ENCODE results near the gene KCNK13.

KCNK13 gene

DNA sequence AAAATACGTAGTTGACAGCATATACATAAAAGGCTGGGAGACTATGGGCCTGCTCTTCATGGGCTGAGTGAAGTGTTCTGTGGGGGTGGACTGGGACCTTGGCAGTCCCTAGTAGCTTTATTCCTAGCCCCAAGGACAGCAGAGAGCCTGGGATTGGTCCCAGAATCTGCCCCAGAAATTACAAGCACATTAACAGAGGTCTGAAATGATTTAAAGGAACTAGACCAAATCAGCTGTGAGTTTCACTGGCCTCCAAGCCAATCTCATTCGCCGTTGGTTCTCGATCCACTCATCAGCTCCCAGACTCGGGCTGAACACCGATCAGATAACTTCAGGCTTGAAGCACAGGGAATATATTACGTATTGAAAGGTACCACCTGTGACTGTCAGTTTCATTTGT, 117.6 kb downstream of the KCNK13 start:
- no peak for TF ChIP-seq TOX (CRISPR knock-in tag; IDR thresholded peaks at IDR 0.05; ENCODE audit: borderline replicate concordance)
- TF ChIP-seq, protein P1, sequence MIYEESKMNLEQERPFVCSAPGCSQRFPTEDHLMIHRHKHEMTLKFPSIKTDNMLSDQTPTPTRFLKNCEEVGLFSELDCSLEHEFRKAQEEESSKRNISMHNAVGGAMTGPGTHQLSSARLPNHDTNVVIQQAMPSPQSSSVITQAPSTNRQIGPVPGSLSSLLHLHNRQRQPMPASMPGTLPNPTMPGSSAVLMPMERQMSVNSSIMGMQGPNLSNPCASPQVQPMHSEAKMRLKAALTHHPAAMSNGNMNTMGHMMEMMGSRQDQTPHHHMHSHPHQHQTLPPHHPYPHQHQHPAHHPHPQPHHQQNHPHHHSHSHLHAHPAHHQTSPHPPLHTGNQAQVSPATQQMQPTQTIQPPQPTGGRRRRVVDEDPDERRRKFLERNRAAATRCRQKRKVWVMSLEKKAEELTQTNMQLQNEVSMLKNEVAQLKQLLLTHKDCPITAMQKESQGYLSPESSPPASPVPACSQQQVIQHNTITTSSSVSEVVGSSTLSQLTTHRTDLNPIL (CRISPR knock-in tag; IDR thresholded peaks at IDR 0.05; ENCODE audit: low read depth), result no peak
- no peak for TF ChIP-seq ZFP3 (CRISPR knock-in tag; IDR thresholded peaks at IDR 0.05)
- TF ChIP-seq, protein P2, sequence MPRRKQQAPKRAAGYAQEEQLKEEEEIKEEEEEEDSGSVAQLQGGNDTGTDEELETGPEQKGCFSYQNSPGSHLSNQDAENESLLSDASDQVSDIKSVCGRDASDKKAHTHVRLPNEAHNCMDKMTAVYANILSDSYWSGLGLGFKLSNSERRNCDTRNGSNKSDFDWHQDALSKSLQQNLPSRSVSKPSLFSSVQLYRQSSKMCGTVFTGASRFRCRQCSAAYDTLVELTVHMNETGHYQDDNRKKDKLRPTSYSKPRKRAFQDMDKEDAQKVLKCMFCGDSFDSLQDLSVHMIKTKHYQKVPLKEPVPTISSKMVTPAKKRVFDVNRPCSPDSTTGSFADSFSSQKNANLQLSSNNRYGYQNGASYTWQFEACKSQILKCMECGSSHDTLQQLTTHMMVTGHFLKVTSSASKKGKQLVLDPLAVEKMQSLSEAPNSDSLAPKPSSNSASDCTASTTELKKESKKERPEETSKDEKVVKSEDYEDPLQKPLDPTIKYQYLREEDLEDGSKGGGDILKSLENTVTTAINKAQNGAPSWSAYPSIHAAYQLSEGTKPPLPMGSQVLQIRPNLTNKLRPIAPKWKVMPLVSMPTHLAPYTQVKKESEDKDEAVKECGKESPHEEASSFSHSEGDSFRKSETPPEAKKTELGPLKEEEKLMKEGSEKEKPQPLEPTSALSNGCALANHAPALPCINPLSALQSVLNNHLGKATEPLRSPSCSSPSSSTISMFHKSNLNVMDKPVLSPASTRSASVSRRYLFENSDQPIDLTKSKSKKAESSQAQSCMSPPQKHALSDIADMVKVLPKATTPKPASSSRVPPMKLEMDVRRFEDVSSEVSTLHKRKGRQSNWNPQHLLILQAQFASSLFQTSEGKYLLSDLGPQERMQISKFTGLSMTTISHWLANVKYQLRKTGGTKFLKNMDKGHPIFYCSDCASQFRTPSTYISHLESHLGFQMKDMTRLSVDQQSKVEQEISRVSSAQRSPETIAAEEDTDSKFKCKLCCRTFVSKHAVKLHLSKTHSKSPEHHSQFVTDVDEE (CRISPR knock-in tag; IDR thresholded peaks at IDR 0.05), result no peak
- TF ChIP-seq ZC3H10 (CRISPR knock-in tag; IDR thresholded peaks at IDR 0.05), result no peak
- no peak for TF ChIP-seq PPARA (CRISPR knock-in tag; IDR thresholded peaks at IDR 0.05; ENCODE audit: borderline replicate concordance)
- TF ChIP-seq SNAI2 (CRISPR knock-in tag; IDR thresholded peaks at IDR 0.05), result no peak
- no peak for TF ChIP-seq CSDC2 (CRISPR knock-in tag; IDR thresholded peaks at IDR 0.05)
- no peak for TF ChIP-seq ARNTL (CRISPR knock-in tag; IDR thresholded peaks at IDR 0.05; ENCODE audit: borderline replicate concordance, low read depth)
- no peak for ATAC-seq

DNA sequence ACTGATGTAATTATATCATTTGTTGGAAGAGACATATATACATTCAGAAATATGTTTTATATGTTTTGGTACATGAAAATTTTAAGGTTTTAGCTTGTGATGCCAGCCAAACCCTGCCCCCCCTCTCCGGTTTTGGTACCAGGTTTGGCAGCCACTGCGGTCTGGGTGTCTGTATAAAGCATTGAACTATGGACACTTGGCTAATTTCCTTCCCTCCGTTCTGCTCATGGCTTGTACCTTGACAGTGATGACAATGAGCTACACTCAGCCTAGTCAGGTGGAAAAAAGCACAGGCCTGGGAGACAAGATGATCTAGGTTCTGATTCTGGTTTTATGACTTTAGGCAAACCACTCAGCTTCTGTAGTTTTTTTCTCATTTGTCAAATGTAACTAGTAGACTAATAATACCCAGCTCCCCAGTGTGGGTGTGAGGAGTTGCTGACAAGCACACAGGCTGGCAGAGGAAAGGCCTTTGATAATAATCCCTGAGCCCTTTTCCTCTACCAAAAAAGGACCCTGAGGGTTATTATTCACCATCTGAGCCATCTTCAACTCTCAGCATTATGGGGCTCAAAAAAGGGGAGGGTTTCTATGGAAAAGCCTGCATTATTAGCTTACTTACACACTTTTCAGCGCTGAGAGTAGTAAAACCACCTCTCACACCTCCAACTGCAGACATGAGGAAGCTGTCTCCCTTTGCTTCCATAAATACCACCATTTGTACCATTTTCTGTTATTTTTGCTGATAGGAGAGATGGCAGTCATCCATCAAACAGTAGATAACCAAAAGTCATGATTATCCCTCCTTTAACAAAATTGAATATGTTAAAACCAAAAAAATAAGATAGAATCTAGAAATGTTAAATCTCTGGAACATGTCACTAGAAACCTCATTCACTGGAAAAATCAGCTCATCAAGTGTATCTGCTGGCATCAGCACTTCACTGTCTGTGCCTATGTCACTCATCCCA, 118.3 kb downstream of the KCNK13 start:
- TF ChIP-seq ISL1 (CRISPR knock-in tag; IDR thresholded peaks at IDR 0.05) (peak; percentile 33), ZNF8 (CRISPR knock-in tag; IDR thresholded peaks at IDR 0.05) (no peak), ESRRG (CRISPR knock-in tag; IDR thresholded peaks at IDR 0.05) (no peak)
- ATAC-seq, result no peak

DNA sequence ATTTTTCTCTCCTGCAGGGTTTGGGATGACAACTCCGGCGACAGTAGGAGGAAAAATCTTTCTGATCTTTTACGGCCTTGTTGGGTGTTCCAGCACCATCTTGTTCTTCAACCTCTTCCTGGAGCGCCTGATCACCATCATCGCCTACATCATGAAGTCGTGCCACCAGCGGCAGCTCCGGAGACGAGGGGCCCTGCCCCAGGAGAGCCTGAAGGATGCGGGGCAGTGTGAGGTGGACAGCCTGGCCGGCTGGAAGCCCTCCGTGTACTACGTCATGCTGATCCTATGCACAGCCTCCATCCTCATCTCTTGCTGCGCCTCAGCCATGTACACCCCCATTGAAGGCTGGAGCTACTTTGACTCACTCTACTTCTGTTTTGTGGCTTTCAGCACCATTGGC, 122.3 kb downstream of the KCNK13 start:
- no peak for TF ChIP-seq PPARA (CRISPR knock-in tag; IDR thresholded peaks at IDR 0.05; ENCODE audit: borderline replicate concordance)
- TF ChIP-seq, protein P3, sequence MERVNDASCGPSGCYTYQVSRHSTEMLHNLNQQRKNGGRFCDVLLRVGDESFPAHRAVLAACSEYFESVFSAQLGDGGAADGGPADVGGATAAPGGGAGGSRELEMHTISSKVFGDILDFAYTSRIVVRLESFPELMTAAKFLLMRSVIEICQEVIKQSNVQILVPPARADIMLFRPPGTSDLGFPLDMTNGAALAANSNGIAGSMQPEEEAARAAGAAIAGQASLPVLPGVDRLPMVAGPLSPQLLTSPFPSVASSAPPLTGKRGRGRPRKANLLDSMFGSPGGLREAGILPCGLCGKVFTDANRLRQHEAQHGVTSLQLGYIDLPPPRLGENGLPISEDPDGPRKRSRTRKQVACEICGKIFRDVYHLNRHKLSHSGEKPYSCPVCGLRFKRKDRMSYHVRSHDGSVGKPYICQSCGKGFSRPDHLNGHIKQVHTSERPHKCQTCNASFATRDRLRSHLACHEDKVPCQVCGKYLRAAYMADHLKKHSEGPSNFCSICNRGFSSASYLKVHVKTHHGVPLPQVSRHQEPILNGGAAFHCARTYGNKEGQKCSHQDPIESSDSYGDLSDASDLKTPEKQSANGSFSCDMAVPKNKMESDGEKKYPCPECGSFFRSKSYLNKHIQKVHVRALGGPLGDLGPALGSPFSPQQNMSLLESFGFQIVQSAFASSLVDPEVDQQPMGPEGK (CRISPR knock-in tag; IDR thresholded peaks at IDR 0.05; ENCODE audit: borderline replicate concordance), result no peak
- no peak for TF ChIP-seq OSR1 (CRISPR knock-in tag; IDR thresholded peaks at IDR 0.05)
- no peak for TF ChIP-seq RARB (CRISPR knock-in tag; IDR thresholded peaks at IDR 0.05)
- no peak for TF ChIP-seq TCF4 (CRISPR knock-in tag; IDR thresholded peaks at IDR 0.05; ENCODE audit: borderline replicate concordance)
- TF ChIP-seq GLIS3 (CRISPR knock-in tag; IDR thresholded peaks at IDR 0.05), result no peak
- TF ChIP-seq ZNF8 (CRISPR knock-in tag; IDR thresholded peaks at IDR 0.05), result no peak
- no peak for TF ChIP-seq ARNTL (CRISPR knock-in tag; IDR thresholded peaks at IDR 0.05; ENCODE audit: borderline replicate concordance, low read depth)
- TF ChIP-seq, protein P4, sequence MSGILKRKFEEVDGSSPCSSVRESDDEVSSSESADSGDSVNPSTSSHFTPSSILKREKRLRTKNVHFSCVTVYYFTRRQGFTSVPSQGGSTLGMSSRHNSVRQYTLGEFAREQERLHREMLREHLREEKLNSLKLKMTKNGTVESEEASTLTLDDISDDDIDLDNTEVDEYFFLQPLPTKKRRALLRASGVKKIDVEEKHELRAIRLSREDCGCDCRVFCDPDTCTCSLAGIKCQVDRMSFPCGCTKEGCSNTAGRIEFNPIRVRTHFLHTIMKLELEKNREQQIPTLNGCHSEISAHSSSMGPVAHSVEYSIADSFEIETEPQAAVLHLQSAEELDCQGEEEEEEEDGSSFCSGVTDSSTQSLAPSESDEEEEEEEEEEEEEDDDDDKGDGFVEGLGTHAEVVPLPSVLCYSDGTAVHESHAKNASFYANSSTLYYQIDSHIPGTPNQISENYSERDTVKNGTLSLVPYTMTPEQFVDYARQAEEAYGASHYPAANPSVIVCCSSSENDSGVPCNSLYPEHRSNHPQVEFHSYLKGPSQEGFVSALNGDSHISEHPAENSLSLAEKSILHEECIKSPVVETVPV (CRISPR knock-in tag; IDR thresholded peaks at IDR 0.05), result no peak
- TF ChIP-seq ZNF70 (CRISPR knock-in tag; IDR thresholded peaks at IDR 0.05), result no peak
- TF ChIP-seq, protein P1 (CRISPR knock-in tag; IDR thresholded peaks at IDR 0.05; ENCODE audit: low read depth), result no peak
- no peak for TF ChIP-seq TOX (CRISPR knock-in tag; IDR thresholded peaks at IDR 0.05; ENCODE audit: borderline replicate concordance)
- no peak for TF ChIP-seq ZC3H10 (CRISPR knock-in tag; IDR thresholded peaks at IDR 0.05)
- TF ChIP-seq, protein P2 (CRISPR knock-in tag; IDR thresholded peaks at IDR 0.05), result no peak
- TF ChIP-seq ZFP30 (CRISPR knock-in tag; IDR thresholded peaks at IDR 0.05), result no peak
- TF ChIP-seq CSDC2 (CRISPR knock-in tag; IDR thresholded peaks at IDR 0.05), result no peak
- no peak for TF ChIP-seq BACH2 (CRISPR knock-in tag; IDR thresholded peaks at IDR 0.05; ENCODE audit: borderline replicate concordance)
- no peak for TF ChIP-seq ISL1 (CRISPR knock-in tag; IDR thresholded peaks at IDR 0.05)

More for the DNA sequence above, 122.3 kb downstream of the KCNK13 start:
- no peak for ATAC-seq
